Natural killer cell (primary cell): Measurements from ENCODE around the gene MRPL34. TPM values are rescaled to one million over a fixed set of nuclear protein-coding genes. Genes with fewer than 3 reads are reported as not detected.
A peak's percentile ranks its signal among the peaks of the same experiment; 100 is the strongest.

Experiments
- ATAC-seq, 3 donors: fragments of 150-1000 bp in 2 of 3; fragments of 200-7000 bp in 1 of 3; cut with Tn5 transposase; 1 replicate in 1 of 3; 2 replicates in 2 of 3; pipeline ENCODE4 v1.10.0; 2021; ENCODE audit warnings: mild to moderate bottlenecking in 2 of 3, moderate library complexity in 2 of 3
- DNase-seq, 2 donors: peaks; one replicate each; pipeline versions ENCODE4 v3.0.0 to v3.0.0-alpha.2; 2013 to 2021; ENCODE audit warnings: mixed read lengths in 1 of 2
- H3K27ac ChIP-seq: one replicate; pipeline ENCODE4 v1.5.1; 2013; ENCODE audit warnings: mild to moderate bottlenecking, low read length
- H3K27me3 ChIP-seq: one replicate; pipeline ENCODE4 v1.6.1; 2013; ENCODE audit warnings: low read length; ENCODE audit not compliant: control insufficient read depth, insufficient read depth
- H3K36me3 ChIP-seq: one replicate; pipeline ENCODE4 v1.6.1; 2013; ENCODE audit warnings: low read length; ENCODE audit not compliant: control insufficient read depth, insufficient read depth
- H3K4me1 ChIP-seq: one replicate; pipeline ENCODE4 v1.6.1; 2013; ENCODE audit warnings: low read length; ENCODE audit not compliant: control insufficient read depth, insufficient read depth
- H3K4me3 ChIP-seq: one replicate; pipeline ENCODE4 v1.5.1; 2013; ENCODE audit warnings: low read length
- H3K9me3 ChIP-seq: one replicate; pipeline ENCODE4 v1.6.1; 2013; ENCODE audit warnings: low read length; ENCODE audit not compliant: control insufficient read depth, insufficient read depth
- H3K27ac Mint-ChIP-seq, 2 donors: one replicate each; pipeline ENCODE4 v1.8.0; 2022; ENCODE audit warnings: mild to moderate bottlenecking in 2 of 2, mixed read lengths in 2 of 2, moderate library complexity in 1 of 2
- H3K27me3 Mint-ChIP-seq, 2 donors: one replicate each; pipeline ENCODE4 v1.8.0; 2022; ENCODE audit warnings: low read depth in 2 of 2, mixed read lengths in 2 of 2
- H3K36me3 Mint-ChIP-seq: one replicate; pipeline ENCODE4 v1.8.0; 2022; ENCODE audit warnings: mixed read lengths
- H3K4me1 Mint-ChIP-seq, 2 donors: one replicate each; pipeline ENCODE4 v1.8.0; 2022; ENCODE audit warnings: mixed read lengths in 2 of 2
- H3K4me3 Mint-ChIP-seq: one replicate; pipeline ENCODE4 v1.8.0; 2022; ENCODE audit warnings: mild to moderate bottlenecking, moderate library complexity, mixed read lengths
- H3K9me3 Mint-ChIP-seq, 2 donors: one replicate each; pipeline ENCODE4 v1.8.0; 2022; ENCODE audit warnings: mixed read lengths in 2 of 2
- CTCF ChIP-seq: fragments of 200-600 bp; IDR thresholded peaks from one replicate; pipeline ENCODE4 v1.8.0; 2022; ENCODE audit warnings: antibody characterized with exemption
- WGBS: methylation state at CpG from one replicate; pipeline ENCODE4 v1.1.7; 2013; ENCODE audit warnings: missing lambda C conversion rate; ENCODE audit not compliant: insufficient coverage; 5-methylcytosine and 5-hydroxymethylcytosine counted together
- intact Hi-C: fragments of 100-400 bp; cut with micrococcal nuclease; formaldehyde crosslinking; loops from one replicate; pipeline ENCODE4 v1.14.2; 2022
- total RNA-seq, 4 donors: library from RNA; stranded (reverse); fragments of 120-200 nt in 1 of 4; gene quantifications; one replicate each; pipeline versions ENCODE4 v1.2.3 to v1.2.4, GENCODE V29; 2013 to 2022

The MRPL34 gene
- total RNA-seq, 3 donors from 2014 or later (not counting 1 experiment from before 2014, with no cell fraction given) = 26.9 to 40.8 (median 39.4) TPM

- peaks cover 12% of the 10 kb centered on the region for H3K27me3 ChIP-seq
- Mint-ChIP-seq H3K4me3 (peak overlapping the region; percentile 74), H3K27me3 (peaks cover 0 to 22% of the 10 kb centered on the region in 2 donors), H3K4me1 (peaks cover 0 to 14% of the 10 kb centered on the region in 2 donors), H3K9me3 (no peaks in the 10 kb centered on the region), H3K27ac (no peak overlapping the region), H3K36me3 (no peaks in the 10 kb centered on the region)
- no peaks in the 10 kb centered on the region for H3K9me3 ChIP-seq
- ATAC-seq (peak; percentile 92 to 98 (median 96)), DNase-seq (peak; percentile 76 to 87)
- peak overlapping the region; percentile 31 for H3K4me3 ChIP-seq
- H3K27ac ChIP-seq = no peak overlapping the region
- intact Hi-C loops = loop anchor here (1.0 kb wide), 3 partner anchors 77 to 511 kb away; no protein-coding TSS in a partner anchor
- TF ChIP-seq CTCF = peak; percentile 86
- H3K4me1 ChIP-seq = peaks cover 19% of the 10 kb centered on the region
- WGBS = 4% methylated on average over 45 of the region's 45 CpGs
- H3K36me3 ChIP-seq = peaks cover 6% of the 10 kb centered on the region
Observed at GRCh38 chr19:17282488-17283125, 23.1 kb upstream of the MRPL34 start.

GRCh38 chr19:17283504-17283996, 22.1 kb upstream of the MRPL34 start:
- Histone ChIP-seq H3K9me3 (no peaks in the 10 kb centered on the region), H3K36me3 (peaks cover 5% of the 10 kb centered on the region), H3K27ac (no peak overlapping the region), H3K27me3 (peaks cover 12% of the 10 kb centered on the region), H3K4me1 (peaks cover 19% of the 10 kb centered on the region), H3K4me3 (no peak overlapping the region)
- WGBS = 92% methylated on average over 7 of the region's 7 CpGs
- Mint-ChIP-seq H3K4me3 (no peak overlapping the region), H3K27ac (no peak overlapping the region), H3K36me3 (no peaks in the 10 kb centered on the region), H3K27me3 (peaks cover 0 to 22% of the 10 kb centered on the region in 2 donors), H3K4me1 (peaks cover 0 to 14% of the 10 kb centered on the region in 2 donors), H3K9me3 (no peaks in the 10 kb centered on the region)
- TF ChIP-seq CTCF = no peak
- ATAC-seq = no peak
- intact Hi-C loops = no loop called here
- DNase-seq = no peak

GRCh38 chr19:17285415-17286135, 20.1 kb upstream of the MRPL34 start:
- no peak overlapping the region for H3K27ac Mint-ChIP-seq
- no peaks in the 10 kb centered on the region for H3K36me3 Mint-ChIP-seq
- no peak for DNase-seq
- H3K9me3 Mint-ChIP-seq = no peaks in the 10 kb centered on the region
- H3K4me3 ChIP-seq = no peak overlapping the region
- no peak overlapping the region for H3K4me3 Mint-ChIP-seq
- H3K4me1 ChIP-seq = peaks cover 21% of the 10 kb centered on the region
- peaks cover 0 to 22% of the 10 kb centered on the region in 2 donors for H3K27me3 Mint-ChIP-seq
- no peak overlapping the region for H3K27ac ChIP-seq
- H3K9me3 ChIP-seq = no peaks in the 10 kb centered on the region
- no peak for TF ChIP-seq CTCF
- intact Hi-C loops = no loop called here
- H3K4me1 Mint-ChIP-seq = peaks cover 0 to 14% of the 10 kb centered on the region in 2 donors
- H3K27me3 ChIP-seq = peaks cover 12% of the 10 kb centered on the region
- WGBS = 91% methylated on average over 18 of the region's 18 CpGs
- no peak for ATAC-seq
- no peaks in the 10 kb centered on the region for H3K36me3 ChIP-seq
